SK-N-MC (cell line): Measurements from ENCODE around the gene POLR3K.

Experiments
- DNase-seq: peaks from one replicate; pipeline ENCODE4 v3.0.0-alpha.2; 2011; ENCODE audit warnings: low read depth, low spot score
- H3K27ac ChIP-seq: fragments of 200-600 bp; sonication (generic); 2 replicates; pipeline ENCODE4 v1.5.1; 2016; ENCODE audit warnings: mixed run types
- H3K36me3 ChIP-seq: fragments of 200-600 bp; sonication (generic); 2 replicates; pipeline ENCODE4 v1.6.1; 2017; ENCODE audit warnings: antibody characterized with exemption, low read length, mixed read lengths; ENCODE audit not compliant: insufficient read depth
- H3K4me3 ChIP-seq: fragments of 200-600 bp; sonication (generic); 2 replicates; pipeline ENCODE4 v1.5.1; 2016
- H3K9ac ChIP-seq: fragments of 200-600 bp; sonication (generic); 2 replicates; pipeline ENCODE4 v1.8.0; 2017; ENCODE audit warnings: mixed run types, mixed read lengths; ENCODE audit not compliant: insufficient read length
- H3K9me3 ChIP-seq: fragments of 200-600 bp; sonication (generic); 2 replicates; pipeline ENCODE4 v1.6.1; 2017; ENCODE audit warnings: low read depth, mild to moderate bottlenecking, antibody characterized with exemption, low read length, moderate library complexity, mixed read lengths
- EZH2 ChIP-seq: fragments of 200-600 bp; sonication (generic); IDR thresholded peaks from one replicate; pipeline ENCODE4 v1.6.1; 2017; ENCODE audit warnings: antibody characterized with exemption
- FOXP2 ChIP-seq: optimal IDR thresholded peaks from 2 replicates; pipeline ENCODE3; 2011; ENCODE audit warnings: mild to moderate bottlenecking, moderate library complexity; ENCODE audit not compliant: insufficient read depth; ENCODE audit errors: extremely low read length, control extremely low read depth
- POLR2AphosphoS5 ChIP-seq: IDR thresholded peaks from 2 replicates; pipeline ENCODE4 v1.6.1; 2012; ENCODE audit warnings: mild to moderate bottlenecking, low read depth, low read length, borderline replicate concordance

Gene POLR3K

GRCh38 chr16:84718-85406, 31.5 kb upstream of the POLR3K start:
- no peak for TF ChIP-seq FOXP2
- no peak for TF ChIP-seq EZH2
- TF ChIP-seq POLR2AphosphoS5, result no peak
- Histone ChIP-seq H3K4me3 (no peak overlapping the region), H3K9ac (no peak overlapping the region), H3K9me3 (no peaks in the 10 kb centered on the region), H3K36me3 (peaks cover 6% of the 10 kb centered on the region; the same call in 1 of the 2 replicates), H3K27ac (no peak overlapping the region)
- no peak for DNase-seq

GRCh38 chr16:83781-84615, 30.6 kb upstream of the POLR3K start:
- TF ChIP-seq POLR2AphosphoS5 (0 out of 2 replicates have a peak, but pooled peaks have one; percentile 19), EZH2 (no peak), FOXP2 (no peak)
- Histone ChIP-seq H3K27ac (no peak overlapping the region), H3K9me3 (no peaks in the 10 kb centered on the region), H3K4me3 (no peak overlapping the region), H3K36me3 (peaks cover 6% of the 10 kb centered on the region; the same call in 1 of the 2 replicates), H3K9ac (no peak overlapping the region)
- DNase-seq, result no peak

GRCh38 chr16:83060-83603, 29.7 kb upstream of the POLR3K start:
- Histone ChIP-seq H3K9ac (no peak overlapping the region), H3K4me3 (no peak overlapping the region), H3K9me3 (no peaks in the 10 kb centered on the region), H3K27ac (no peak overlapping the region), H3K36me3 (peaks cover 6% of the 10 kb centered on the region; the same call in 1 of the 2 replicates)
- TF ChIP-seq EZH2 (no peak), FOXP2 (no peak), POLR2AphosphoS5 (no peak)
- DNase-seq, result no peak

GRCh38 chr16:79151-80054, 26.0 kb upstream of the POLR3K start:
- H3K4me3 ChIP-seq, result peak overlapping the region; percentile 89
- TF ChIP-seq POLR2AphosphoS5 (no peak), FOXP2 (no peak)
- peak overlapping the region; percentile 15 for H3K9ac ChIP-seq
- no peak for DNase-seq
- no peaks in the 10 kb centered on the region; the same call in 1 of the 2 replicates for H3K36me3 ChIP-seq
- H3K27ac ChIP-seq, result no peak overlapping the region
- H3K9me3 ChIP-seq, result no peaks in the 10 kb centered on the region

GRCh38 chr16:78444-79150, 25.2 kb upstream of the POLR3K start:
- no peak for DNase-seq
- peak overlapping the region; percentile 81 for H3K9ac ChIP-seq
- peak overlapping the region; percentile 89 for H3K4me3 ChIP-seq
- TF ChIP-seq POLR2AphosphoS5 (no peak), EZH2 (no peak)
- no peaks in the 10 kb centered on the region for H3K9me3 ChIP-seq
- no peak overlapping the region for H3K27ac ChIP-seq
- H3K36me3 ChIP-seq, result no peaks in the 10 kb centered on the region; the same call in 1 of the 2 replicates

- peak within 1 kb of the TSS; percentile 81 for H3K9ac ChIP-seq
- H3K36me3 ChIP-seq, result no peaks in the 10 kb centered on the region; the same call in 1 of the 2 replicates
- H3K9me3 ChIP-seq, result no peaks in the 10 kb centered on the region
- no peak for DNase-seq
- H3K4me3 ChIP-seq, result peak within 1 kb of the TSS; percentile 89
- no peak within 1 kb of the TSS; the same call in 1 of the 2 replicates for H3K27ac ChIP-seq
- no peak for TF ChIP-seq FOXP2
- no peak for TF ChIP-seq EZH2
- peak; percentile 67; the same call in 1 of the 2 replicates for TF ChIP-seq POLR2AphosphoS5
Measured at GRCh38 chr16:77807-78443, 24.5 kb upstream of the POLR3K start, which contains the start of gene MPG. Gene MPG, plus strand, starts transcription at chr16:78225. Its CDS starts 85 bp downstream, at chr16:78310.

GRCh38 chr16:77273-77806, 23.9 kb upstream of the POLR3K start:
- peak overlapping the region; percentile 89 for H3K4me3 ChIP-seq
- H3K27ac ChIP-seq, result no peak overlapping the region; the same call in 1 of the 2 replicates
- H3K9me3 ChIP-seq, result no peaks in the 10 kb centered on the region
- peak overlapping the region; percentile 81 for H3K9ac ChIP-seq
- DNase-seq, result no peak
- no peaks in the 10 kb centered on the region; the same call in 1 of the 2 replicates for H3K36me3 ChIP-seq
- TF ChIP-seq FOXP2 (no peak), POLR2AphosphoS5 (no peak), EZH2 (no peak)
